ENCODE results near the gene ATP10D. TPM values are rescaled to one million over a fixed set of nuclear protein-coding genes. Genes with fewer than 3 reads are reported as not detected.

ATP10D gene
- total RNA-seq, 4 donors from 2014 or later = 28.6 to 41.0 (median 34.6) TPM

DNA sequence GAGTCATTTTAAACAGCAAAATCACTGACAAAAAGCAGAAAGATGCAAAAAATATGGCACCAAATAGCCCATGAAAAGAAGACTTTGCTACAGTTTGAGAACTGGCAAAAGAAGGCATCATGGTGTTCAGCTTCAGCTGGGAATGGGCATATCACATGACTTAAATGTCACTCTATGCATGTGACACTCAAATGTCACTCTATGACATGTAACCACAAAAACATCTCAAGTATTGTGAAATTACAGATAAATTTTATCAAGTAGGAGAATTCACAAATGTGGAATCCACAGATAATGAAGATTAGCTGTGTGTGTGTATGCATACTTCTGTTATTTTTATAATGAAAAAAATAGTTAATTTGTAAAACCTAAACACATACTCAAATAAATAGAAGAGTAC lies 81.9 kb downstream of the ATP10D start:
- Histone ChIP-seq H3K4me3 (no peak overlapping the region), H3K27me3 (no peaks in the 10 kb centered on the region), H3K4me1 (no peaks in the 10 kb centered on the region), H3K9me3 (no peaks in the 10 kb centered on the region), H3K36me3 (peaks cover 38% of the 10 kb centered on the region), H3K27ac (no peak overlapping the region)
- DNase-seq (ENCODE audit: low spot score in 2 of 2) = no peak
- TF ChIP-seq EP300 (IDR thresholded peaks at IDR 0.05) = no peak
- TF ChIP-seq, protein P1, sequence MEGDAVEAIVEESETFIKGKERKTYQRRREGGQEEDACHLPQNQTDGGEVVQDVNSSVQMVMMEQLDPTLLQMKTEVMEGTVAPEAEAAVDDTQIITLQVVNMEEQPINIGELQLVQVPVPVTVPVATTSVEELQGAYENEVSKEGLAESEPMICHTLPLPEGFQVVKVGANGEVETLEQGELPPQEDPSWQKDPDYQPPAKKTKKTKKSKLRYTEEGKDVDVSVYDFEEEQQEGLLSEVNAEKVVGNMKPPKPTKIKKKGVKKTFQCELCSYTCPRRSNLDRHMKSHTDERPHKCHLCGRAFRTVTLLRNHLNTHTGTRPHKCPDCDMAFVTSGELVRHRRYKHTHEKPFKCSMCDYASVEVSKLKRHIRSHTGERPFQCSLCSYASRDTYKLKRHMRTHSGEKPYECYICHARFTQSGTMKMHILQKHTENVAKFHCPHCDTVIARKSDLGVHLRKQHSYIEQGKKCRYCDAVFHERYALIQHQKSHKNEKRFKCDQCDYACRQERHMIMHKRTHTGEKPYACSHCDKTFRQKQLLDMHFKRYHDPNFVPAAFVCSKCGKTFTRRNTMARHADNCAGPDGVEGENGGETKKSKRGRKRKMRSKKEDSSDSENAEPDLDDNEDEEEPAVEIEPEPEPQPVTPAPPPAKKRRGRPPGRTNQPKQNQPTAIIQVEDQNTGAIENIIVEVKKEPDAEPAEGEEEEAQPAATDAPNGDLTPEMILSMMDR (IDR thresholded peaks at IDR 0.05) = no peak
- no peak for TF ChIP-seq POLR2AphosphoS5 (IDR thresholded peaks at IDR 0.05)
- no peak for TF ChIP-seq POLR2A (IDR thresholded peaks at IDR 0.05)

DNA sequence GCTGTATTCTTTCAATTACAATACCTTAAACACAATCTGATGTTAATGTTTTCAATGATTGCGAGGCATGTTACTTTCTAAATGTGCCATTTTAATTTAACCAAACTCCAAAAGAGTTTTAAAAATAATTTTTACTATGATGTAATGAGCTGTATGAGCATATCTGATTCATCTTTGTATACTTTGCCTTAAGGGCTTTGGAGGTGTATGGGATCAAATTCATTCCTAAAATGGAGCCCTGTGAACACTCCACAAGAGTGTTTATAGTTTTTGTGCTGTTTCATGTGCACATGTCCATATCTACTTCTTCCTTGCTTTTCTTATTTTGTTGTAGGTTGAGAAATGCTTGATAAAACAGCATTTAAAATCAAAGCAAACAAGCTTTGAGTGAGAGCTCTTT lies 82.4 kb downstream of the ATP10D start:
- Histone ChIP-seq H3K27ac (no peak overlapping the region), H3K9me3 (no peaks in the 10 kb centered on the region), H3K4me3 (no peak overlapping the region), H3K27me3 (no peaks in the 10 kb centered on the region), H3K4me1 (no peaks in the 10 kb centered on the region), H3K36me3 (peaks cover 38% of the 10 kb centered on the region)
- no peak for DNase-seq (ENCODE audit: low spot score in 2 of 2)
- no peak for TF ChIP-seq POLR2A (IDR thresholded peaks at IDR 0.05)
- TF ChIP-seq EP300 (IDR thresholded peaks at IDR 0.05) = no peak
- TF ChIP-seq, protein P1 (IDR thresholded peaks at IDR 0.05) = no peak
- TF ChIP-seq POLR2AphosphoS5 (IDR thresholded peaks at IDR 0.05) = no peak
- 98% methylated on average over 1 of the region's 1 CpG for whole genome bisulfite sequencing

DNA sequence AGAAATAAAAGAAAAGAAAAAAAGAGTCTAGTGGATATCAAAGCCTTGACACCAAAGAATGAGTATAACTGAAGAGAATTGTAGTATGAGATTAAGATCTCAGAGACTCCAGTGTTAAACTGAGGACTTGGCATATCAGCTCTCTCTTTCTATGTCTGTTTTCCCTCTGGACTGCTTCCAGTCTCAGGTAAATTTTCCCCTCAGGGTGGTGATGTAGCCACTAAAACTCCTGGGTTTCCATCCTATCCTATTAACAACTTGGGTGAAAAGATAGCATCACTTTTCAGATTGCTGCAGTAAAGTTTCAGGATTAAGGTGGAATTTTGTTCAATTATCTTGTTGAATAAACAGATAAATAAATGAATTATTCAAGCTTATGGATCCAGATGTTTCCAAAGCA lies 85.7 kb downstream of the ATP10D start:
- H3K4me1 ChIP-seq = no peaks in the 10 kb centered on the region
- H3K36me3 ChIP-seq = peaks cover 67% of the 10 kb centered on the region
- TF ChIP-seq, protein P1 (IDR thresholded peaks at IDR 0.05) = no peak
- TF ChIP-seq POLR2AphosphoS5 (IDR thresholded peaks at IDR 0.05) = no peak
- TF ChIP-seq EP300 (IDR thresholded peaks at IDR 0.05) = no peak
- no peak for TF ChIP-seq POLR2A (IDR thresholded peaks at IDR 0.05)

DNA sequence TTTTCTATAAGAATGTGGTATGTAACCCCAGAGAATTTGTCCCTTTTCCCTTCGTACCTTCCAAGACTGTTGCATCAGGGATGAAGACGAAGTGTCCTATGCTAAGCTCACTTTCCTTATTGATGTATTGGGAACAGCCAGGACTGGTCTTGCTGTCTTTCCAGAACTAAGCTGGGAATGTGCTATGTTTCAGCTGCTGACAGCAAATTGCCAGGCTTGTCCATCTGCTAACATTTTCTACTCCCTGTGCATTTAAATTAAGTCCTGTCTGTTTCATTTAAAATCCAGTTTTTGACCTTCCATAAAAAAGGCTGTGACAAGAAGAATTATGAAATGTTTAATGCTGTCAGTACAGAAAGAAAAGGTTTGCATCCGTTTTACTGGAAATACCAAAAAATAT lies 87.9 kb downstream of the ATP10D start:
- Histone ChIP-seq H3K27ac (no peak overlapping the region), H3K9me3 (no peaks in the 10 kb centered on the region), H3K36me3 (peaks cover 83% of the 10 kb centered on the region), H3K27me3 (no peaks in the 10 kb centered on the region), H3K4me1 (no peaks in the 10 kb centered on the region), H3K4me3 (no peak overlapping the region)
- WGBS = 92% methylated on average over 3 of the region's 3 CpGs
- TF ChIP-seq, protein P1 (IDR thresholded peaks at IDR 0.05) = no peak
- TF ChIP-seq EP300 (IDR thresholded peaks at IDR 0.05) (no peak), POLR2A (IDR thresholded peaks at IDR 0.05) (no peak)
- no peak for DNase-seq (ENCODE audit: low spot score in 2 of 2)

More for the DNA sequence above, 85.7 kb downstream of the ATP10D start:
- Histone ChIP-seq H3K4me3 (no peak overlapping the region), H3K27ac (no peak overlapping the region), H3K9me3 (no peaks in the 10 kb centered on the region), H3K27me3 (no peaks in the 10 kb centered on the region)
- DNase-seq (ENCODE audit: low spot score in 2 of 2) = no peak

DNA sequence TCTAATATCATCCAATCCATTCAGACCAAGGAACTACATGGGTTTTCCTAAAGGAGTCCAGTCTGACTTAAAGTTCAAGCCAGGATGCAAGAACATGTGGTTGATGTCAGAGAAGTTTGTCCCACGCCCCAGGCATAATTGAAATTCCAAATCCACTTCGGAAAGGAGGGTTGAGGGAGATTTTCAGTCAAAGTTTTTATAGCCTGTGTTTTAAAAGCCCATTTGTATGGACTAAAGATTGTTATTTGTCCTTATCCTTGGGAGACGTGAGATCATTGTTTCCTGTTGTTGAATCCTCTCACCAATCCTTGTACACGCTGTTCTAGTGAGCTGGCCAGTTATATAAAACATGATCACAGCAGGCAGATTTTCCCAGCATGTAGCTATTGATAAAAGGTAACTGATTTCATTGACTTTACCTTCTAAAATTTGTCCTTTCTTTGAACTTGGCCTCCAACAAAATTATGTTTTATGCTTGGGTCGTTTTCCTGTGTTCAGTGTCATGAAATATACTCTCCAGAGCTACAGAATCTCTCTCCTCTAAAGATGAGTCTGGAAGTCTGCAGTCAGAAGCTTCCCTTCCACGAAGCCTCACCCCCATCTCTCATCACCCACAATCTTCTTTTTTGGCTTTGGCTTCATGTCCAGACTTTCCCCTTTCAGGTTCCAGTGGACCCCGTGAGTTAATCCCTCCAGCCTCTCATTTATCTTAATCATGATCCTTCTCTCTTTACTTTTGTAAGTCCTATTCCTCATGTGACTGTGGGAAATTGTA lies 92.9 kb downstream of the ATP10D start:
- DNase-seq (ENCODE audit: low spot score in 2 of 2) = no peak
- no peaks in the 10 kb centered on the region for H3K9me3 ChIP-seq
- TF ChIP-seq, protein P1 (IDR thresholded peaks at IDR 0.05) = no peak
- TF ChIP-seq POLR2A (IDR thresholded peaks at IDR 0.05) = no peak
- no peak for TF ChIP-seq EP300 (IDR thresholded peaks at IDR 0.05)
- no peak for TF ChIP-seq POLR2AphosphoS5 (IDR thresholded peaks at IDR 0.05)
- peak overlapping the region; percentile 61 for H3K27ac ChIP-seq
- no peaks in the 10 kb centered on the region for H3K4me1 ChIP-seq
- H3K36me3 ChIP-seq = peaks cover 82% of the 10 kb centered on the region
- 70% methylated on average over 7 of the region's 7 CpGs for WGBS
- no peaks in the 10 kb centered on the region for H3K27me3 ChIP-seq
- H3K4me3 ChIP-seq = no peak overlapping the region
